Activated CD4-positive, alpha-beta T cell treated with anti-CD3 and anti-CD28 coated beads, Interleukin-2, Interleukin-4, amounts not matched to agents 100 ng/mL and 50 ng/mL, durations not matched to agents 16 hours and 8 hours (primary cell): ENCODE results near the gene RMC1.
"Not testable (repeated sequence)": the region's sequence is repeated elsewhere in the genome, so short reads cannot be mapped to it uniquely, and the experiment has no call there.

Experiments used
- DNase-seq: peaks from one replicate; pipeline ENCODE4 v3.0.0-alpha.2; 2020; ENCODE audit warnings: low spot score

Gene RMC1

DNA sequence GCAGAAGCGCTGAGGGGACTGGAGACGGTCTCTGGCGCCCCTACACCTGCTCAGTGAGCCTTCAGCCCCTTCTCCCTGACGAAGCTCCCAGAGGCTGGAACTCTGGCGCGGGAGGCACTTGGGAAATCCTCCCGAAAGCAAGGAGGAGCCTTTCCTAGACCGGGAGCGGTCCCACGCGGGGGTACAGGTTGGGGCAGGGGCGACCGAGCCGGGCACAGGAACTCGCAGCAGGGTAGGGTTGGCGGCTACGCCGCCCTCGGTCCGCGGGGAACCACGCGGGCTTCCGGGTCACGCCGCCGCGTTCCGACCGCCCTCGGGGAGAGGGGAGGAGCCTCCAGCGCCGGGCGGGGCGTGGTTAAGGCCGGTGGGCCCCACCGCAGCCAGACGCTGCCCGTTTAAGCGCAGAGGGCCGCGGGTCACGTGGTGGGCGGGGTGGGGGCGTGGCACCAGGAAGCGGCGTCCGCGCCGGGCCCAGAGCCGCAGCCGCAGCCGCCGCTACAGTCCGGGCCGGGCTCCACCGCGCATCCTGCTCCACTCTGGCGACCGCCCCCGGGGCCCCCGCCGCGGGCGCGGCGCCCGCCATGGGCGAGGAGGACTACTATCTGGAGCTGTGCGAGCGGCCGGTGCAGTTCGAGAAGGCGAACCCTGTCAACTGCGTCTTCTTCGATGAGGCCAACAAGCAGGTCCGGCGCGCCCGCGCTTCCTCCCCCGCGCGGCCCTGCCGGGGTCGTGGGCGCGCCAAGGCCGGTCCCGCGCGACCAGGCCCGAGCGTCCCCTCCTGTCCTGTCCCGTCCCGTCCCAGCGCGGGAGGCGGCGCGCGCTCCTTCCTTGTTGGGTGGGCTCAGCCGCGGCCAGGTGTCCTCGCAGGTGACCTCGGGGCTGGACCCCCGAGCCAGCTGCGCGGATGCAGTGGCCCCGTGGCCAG lies at the start of gene RMC1:
Gene RMC1, plus strand, starts transcription at position 474 of the 925 bp plus-strand sequence. Its CDS starts 108 bp downstream, at position 582.
- peak; percentile 97 for DNase-seq

DNA sequence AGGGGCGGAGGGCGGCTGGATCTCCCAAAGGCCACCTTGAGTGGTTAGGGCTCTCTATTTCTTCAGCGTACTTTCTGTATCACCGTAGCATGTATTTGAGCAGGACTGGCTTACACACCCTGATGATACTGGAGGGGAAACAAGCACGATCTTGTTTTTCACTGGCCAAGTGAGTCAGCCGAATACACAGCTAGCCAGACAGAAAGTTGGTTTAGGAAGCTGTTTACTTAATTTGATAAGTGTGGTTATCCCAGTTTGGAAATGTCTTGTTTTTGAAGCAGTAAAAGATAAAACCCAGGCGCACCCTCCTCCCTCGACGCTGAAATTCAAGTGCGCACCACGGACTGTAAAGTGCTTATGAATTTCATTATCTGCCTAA lies 49.6 kb upstream of the RMC1 start:
- peak; percentile 9 for DNase-seq

DNA sequence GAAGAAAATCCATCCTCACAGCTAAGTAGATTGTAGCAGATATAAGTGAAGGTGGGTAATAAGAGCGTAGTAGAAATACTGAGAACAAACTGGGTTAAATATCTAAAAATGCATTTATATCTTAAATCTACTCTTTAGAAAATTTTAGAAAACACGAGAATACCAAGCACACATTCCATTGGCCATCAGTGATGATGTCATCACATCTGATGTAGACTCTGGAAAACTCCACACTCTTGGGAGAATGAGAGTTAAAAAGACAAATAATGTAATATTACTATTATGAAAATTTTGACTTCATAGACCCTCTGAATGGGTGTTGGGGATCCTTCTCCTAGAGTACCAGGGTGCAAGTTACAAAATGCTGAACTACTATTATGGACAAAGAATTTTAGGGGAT lies 46.5 kb upstream of the RMC1 start:
- no peak for DNase-seq

DNA sequence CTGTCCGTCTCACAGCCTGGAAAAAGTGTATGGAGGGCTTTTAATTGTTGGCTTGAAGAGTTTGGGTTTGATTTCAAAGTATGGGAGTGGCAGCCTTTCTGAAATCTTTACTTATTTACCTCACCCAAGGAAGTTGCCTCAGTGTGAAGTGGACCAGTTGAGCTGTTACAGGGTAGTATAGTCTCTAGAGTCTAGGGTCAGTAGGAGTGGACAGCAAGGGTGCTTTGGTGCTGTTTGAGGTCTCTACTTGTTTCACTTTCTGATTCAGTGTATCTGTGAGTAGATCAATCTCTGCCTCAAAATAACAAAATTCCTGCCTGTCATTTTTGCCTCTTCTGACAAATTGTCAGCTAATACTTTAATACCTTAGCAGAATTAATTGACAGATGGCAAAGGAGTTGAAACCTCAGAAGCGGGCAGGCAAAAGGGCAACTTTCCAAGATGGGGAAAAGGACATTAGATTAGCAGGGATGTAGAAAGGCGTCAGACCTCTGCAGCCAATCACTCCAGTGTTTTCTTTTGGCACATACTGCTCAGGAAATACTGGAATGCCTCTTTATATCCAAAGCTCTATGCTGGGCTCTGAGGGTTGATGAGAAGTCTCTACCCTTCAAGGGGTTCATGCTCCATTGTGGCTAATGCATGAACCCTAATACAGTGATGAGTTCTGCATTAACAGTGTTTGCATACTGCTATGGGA lies 44.3 kb upstream of the RMC1 start:
- DNase-seq = no peak

DNA sequence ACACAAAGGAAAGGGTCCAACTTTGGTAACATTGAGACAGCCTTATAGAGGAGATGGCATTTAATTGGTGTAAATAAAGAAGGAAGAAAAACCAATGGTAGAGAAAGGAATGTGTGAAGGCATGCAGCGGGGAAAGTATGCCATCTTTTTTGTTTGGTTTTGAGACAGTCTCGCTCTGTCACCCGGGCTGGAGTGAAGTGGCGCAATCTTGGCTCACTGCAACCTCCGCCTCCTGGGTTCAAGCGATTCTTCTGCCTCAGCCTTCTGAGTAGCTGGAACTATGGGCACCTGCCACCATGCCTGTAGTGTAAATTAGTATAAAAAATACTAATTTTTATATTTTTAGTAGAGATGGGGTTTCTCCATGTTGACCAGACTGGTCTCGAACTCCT lies 43.8 kb upstream of the RMC1 start:
- DNase-seq = no peak

DNA sequence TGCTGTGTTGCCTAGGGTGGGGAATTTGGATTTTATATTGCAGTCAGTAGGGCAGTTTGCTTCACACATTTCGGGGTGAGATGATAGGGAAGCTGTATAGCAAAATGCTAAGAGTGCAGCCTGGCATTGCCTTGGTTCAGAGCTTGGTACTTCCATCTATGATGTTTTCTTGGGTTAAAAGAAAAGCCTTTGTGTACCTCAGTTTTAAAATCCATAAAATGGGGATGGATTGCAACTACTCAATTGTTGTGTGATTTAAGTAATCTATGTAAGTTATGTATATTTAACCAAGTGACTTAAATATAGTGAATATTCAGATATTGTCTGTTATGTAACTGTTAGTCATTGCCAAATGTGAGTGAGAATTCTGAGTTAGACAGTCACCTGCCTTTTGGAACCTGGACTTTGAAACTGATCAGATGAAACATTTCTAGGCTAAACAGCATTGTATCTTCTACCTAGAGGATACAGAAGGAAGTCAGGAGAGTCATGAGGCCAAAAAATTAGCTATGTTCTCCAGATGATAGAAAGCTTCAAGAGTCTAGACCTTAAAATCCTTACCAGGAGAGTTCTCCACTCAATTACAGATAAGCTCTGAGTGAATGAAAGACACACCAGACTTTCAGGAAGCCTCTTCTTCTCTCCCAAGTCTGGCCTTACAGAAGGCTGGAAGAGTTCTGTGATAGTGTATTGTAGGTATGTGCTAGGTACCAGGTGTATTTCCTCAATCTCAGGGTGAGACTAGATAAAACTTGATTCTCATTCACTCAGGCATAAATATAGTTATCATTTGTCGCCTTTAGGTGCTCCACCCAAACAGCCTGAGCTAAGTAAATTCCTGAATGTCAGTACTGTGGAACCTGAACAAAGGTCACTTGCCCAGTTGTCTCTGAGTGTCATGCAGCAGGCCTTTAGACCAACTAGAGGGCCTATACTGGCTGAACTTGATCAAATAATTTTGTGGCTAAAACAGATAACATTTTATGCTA lies 42.7 kb upstream of the RMC1 start:
- DNase-seq = no peak

DNA sequence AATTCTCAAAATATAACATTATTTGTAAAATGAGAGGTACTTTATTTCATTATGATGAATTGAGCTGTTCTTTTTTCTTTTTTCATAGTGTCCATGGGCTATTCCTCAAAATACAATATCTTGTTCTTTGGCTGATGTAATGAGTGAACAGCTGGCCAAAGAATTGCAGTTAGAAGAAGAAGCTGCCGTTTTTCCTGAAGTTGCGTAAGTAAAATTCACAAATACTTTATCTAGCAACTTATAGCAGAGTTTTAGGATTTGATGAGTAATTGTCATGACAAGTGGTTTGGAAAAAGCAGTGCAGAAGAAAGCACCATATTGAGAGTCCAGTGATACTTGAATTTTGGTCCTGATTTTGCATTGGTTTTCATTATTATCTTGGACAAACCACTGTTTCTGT lies 40.4 kb upstream of the RMC1 start:
- DNase-seq = no peak

DNA sequence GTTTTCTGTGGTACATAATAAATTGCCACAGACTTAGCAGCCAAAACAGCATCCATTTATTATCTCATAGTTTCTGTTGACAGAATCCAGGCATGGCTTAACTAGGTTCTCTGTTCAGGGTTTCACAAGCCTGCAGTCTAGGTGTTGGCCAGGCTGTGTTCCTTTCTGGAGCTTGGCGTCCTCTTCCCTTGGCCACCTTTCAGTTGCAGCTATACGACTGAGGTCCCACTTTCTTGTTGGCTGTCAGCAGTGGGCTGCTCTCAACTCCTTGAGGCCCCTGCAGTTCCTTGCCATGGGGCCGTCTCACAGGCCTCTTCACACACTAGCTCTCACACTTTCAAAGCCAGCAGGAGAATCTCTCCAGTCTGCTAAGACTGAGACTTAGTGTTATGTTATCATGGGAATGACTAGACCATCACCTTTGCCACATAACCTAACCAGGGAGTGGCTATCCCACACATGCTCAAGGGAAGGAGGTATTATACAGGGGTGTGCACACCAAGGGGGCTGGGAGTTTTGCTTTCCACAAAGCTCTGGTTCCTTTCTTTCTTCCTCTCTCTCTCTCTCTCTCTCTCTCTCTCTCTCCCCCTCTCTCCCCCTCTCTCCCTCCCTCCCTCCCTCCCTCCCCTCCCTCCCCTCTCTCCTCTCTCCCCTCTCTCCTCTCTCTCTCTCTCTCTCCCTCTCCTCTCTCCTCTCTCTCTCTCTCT lies 34.4 kb upstream of the RMC1 start:
- DNase-seq = no peak

DNA sequence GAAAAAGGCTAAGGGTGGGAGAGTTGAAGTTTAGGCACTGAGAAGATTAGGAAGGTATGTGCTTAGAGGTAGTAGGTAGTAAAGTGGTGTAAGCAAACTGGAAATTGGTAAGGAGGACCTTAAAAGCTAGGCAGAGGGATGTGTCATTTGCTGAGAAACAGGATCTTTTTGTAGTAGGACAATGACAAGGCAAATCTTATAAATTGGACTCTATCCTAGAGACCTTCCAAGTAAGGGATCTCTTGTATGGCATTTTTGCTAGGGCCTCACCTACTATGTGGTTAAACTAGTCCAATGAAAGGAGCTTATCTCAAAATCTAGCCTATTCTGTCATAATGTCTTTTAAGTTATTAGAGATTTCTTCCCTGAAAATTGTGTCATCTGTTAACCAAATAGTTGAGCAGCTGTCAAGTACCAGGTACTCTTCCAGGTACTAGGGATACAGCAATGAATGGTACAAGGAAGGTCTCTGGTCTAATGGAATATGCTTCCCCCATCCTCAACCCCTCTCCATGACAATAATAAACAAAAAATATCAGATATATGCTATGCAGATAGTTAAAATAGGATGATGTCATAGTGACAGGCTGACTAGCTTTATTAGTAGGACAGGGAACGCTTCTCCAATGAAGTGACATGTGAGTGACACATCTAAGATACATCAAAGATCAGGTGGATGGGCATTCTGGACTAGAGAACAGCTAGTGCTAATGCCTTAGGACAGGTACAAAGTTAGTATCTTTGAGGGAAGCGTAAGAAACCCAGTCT lies 32.5 kb upstream of the RMC1 start:
- no peak for DNase-seq

DNA sequence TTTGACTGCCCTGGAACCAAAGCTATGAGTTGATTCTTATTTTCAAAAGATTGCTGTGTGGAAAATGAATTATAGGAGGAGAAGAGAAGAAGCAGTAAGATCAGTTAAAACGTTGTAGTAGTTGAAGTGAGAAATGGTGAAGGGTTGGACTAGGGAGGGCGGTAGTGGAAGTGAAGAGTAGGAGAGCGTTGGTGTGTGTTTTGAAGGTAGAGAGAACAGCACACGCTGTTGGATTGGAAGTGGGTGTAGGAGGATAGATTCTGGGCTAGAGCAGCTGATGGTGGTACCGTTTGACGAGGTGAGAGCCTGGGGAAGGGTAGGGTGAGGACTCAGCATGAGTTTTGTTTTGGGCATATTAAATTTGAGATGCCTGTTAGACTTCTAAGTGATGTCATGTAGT lies 31.8 kb upstream of the RMC1 start:
- no peak for DNase-seq

DNA sequence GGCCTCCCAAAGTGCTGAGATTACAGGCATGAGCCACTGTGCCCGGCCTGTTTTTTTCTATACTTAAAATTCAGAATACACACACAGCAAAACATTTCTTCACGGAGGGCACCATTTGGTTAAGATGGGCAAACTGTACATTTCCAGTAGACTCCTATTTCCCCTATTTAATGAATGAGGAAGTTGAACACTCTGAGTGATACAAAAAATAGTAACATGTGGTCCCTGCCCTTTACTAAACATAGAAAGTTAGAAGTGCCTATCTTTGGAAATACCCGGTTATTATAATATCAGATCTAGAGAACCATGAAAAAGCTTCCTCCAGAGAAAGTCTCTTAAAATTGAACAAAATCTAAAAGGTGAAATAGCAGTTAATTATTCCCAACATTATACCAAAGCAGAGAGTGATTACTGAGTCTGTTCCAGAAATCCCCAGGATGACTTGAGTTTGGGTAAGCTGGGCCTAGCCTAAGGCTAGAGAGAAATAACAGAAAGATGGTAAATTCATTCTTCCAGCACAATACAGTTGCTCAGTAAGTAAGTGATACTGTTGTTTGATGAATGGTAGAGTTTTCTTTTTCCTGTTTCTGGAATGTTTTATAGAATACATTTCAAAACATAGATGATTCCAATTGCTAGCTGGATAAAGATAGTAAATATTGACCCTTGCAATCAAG lies 23.3 kb upstream of the RMC1 start:
- DNase-seq = no peak

DNA sequence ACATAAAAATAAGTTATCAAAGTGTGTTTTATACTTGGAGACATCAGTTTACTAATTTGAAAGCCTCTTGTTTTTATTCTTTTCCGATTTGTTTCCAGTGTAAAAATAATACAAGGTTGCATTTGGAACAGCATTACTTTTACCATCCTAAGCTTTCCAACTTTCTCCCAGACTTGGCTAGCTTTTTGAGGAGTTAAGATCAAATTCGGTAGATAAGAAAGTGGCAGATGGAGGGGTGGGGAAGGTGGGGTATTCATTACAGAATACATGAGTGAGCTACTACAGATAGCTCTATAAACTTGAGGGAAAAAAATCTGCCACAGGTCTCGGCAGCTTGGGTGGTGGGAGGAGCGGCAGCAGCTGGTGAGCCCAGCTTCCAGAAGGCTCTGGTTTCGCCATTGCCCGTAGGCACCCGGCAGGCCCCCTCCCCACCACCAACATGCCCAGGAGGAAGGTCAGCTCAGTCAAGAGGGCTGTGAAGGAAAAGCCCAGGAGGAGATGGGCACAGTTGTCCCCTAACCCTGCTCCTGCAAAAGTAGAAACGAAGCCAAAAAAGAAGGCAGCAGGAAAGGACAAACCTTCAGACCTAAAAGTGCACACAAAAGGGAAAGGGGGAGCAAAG lies 18.6 kb upstream of the RMC1 start:
- DNase-seq = no peak

DNA sequence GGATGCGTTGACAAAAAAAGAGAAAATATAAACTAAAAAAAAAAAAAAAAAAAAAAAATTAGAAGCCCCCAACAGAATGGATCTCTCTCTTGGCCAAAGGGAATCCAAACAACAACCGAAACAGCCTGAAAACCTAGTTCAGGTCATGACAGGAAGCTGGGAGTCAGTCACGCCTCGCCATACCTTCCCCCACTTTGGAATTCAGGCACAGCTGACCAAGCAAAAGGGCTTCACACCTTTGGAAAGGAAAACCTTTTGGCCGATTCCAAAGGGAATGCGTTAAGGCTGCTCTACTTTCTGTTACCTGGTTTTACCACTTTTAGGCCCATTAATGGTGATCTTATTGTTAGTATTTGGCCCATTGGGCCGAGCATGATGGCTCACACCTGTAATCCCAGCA lies 17.9 kb upstream of the RMC1 start:
- no peak for DNase-seq

DNA sequence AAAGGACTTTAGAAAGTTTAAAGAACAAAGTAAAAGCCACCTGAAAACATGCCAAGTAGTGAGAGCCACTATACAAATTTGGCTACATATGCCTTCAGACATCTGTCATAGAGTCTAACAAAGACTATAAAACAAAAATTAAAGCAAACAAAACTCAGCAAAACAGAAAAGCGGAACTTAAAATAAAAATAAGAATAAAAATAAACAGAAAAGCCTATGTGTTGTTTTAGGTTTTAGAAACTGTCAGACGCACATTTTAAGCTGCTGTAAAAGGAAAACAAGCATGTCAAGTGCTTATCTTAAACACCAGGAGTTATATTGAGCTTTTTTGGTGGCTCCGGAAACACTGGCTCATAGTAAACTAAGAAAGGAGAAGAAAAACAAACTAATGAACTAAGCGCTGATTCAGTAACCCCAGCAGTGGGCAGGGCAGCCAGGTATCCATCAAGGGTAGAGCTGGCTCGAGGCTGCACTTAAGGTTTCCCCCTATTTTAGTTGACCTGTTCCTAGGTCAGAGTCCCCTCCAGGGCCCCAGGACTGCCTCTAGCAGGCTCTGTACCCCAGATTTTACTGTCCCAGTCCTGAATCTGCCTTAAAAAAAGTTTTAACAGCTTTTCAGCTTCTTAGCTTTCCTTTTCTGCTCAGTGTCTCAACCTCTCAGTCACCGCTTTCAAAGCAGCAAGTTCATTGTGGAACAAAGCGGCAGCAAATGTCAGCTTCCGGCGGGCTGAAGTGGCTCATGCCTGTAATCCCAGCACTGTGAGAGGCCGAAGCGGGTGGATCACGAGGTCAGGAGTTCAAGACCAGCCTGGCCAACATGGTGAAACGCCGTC lies 15.4 kb upstream of the RMC1 start:
- peak; percentile 26 for DNase-seq

DNA sequence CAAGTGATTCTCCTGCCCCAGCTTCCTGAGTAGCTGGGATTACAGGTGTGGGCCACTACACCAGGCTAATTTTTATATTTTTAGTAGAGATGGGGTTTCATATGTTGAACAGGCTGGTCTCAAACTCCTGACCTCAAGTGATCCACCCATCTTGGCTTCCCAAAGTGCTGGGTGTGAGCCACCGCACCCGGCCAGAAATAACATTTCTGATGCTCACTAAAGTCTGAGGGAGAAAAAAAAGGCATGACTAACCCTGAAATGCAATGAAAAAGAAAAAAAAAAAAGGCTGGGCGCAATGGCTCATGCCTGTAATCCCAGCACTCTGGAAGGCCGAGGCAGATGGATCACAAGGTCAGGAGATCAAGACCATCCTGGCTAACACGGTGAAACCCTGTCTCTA lies 13.7 kb upstream of the RMC1 start:
- not testable (repeated sequence) for DNase-seq

DNA sequence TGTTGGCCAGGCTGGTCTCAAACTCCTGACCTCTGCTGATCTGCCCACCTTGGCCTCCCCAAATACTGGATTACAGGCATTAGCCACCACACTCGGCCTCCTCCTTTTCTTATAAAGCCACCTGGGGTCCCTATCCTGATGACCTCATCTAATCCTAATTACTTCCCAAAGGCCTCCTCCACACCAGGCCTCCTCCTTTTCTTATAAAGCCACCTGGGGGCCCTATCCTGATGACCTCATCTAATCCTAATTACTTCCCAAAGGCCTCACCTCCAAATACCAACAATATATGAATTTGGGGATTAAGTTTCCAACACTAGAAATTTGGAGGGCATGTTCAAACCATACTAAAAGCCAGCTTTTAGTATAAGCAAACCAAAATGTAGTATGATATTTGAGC lies 9.7 kb upstream of the RMC1 start:
- DNase-seq = no peak

DNA sequence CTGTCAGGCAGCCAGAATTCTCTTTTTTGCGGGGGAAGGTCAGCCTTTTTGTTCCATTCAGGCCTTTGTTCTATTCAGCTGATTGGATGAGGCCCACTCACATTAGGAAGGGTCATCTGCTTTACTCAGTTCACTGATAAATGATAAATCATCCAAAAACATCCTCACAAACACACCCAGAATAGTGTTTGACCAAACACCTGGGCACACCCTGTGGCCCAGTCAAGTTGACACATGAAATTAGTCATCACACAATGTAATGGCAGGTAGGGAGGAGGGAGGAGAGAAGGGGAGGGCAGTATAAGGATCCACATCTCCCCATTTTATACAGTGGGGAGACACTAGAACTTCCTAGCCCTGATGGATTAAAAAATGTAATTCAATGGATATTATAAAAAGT lies 8.3 kb upstream of the RMC1 start:
- DNase-seq = no peak

DNA sequence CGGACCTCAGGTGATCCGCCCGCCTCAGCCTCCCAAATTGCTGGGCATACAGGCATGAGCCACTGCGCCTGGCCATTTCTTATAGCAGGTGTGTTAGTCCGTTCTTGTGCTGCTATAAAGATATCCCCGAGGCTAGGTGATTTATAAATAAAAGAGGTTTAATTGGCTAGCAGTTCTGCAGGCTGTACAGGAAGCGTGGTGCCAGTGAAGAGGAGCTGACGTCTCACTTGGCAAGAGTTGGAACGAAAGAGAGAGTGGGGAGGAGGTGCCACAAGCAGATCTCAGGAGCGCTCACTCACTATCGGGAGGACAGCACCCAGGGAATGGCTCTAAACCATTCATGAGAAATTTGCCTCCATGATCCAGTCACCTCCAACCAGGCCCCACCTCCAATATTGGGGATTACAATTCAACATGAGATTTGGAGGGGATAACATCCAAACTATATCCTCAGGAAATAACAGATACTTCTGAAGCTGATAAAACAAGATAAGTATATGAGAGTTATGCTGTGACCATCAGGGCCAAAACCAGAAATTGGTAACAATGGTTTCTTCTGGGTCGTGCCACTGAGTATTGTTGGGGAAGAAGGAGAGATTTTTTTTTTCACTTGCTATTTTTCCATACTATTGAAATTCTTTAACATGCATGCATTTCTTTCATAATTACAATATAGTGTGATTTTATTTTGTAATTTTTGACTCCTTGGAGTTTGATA lies 7.4 kb upstream of the RMC1 start:
- DNase-seq = no peak
